Femur (tissue), 1 donor: Measurements from ENCODE around the gene OCA2.
"Not testable (repeated sequence)": the region's sequence is repeated elsewhere in the genome, so short reads cannot be mapped to it uniquely, and the experiment has no call there.

Source experiments
- DNase-seq: peaks from one replicate; pipeline ENCODE4 v3.0.0-alpha.2; 2017

The OCA2 gene

GRCh38 chr15:28022181-28022580, 76.9 kb downstream of the OCA2 start:
- no peak for DNase-seq

DNA sequence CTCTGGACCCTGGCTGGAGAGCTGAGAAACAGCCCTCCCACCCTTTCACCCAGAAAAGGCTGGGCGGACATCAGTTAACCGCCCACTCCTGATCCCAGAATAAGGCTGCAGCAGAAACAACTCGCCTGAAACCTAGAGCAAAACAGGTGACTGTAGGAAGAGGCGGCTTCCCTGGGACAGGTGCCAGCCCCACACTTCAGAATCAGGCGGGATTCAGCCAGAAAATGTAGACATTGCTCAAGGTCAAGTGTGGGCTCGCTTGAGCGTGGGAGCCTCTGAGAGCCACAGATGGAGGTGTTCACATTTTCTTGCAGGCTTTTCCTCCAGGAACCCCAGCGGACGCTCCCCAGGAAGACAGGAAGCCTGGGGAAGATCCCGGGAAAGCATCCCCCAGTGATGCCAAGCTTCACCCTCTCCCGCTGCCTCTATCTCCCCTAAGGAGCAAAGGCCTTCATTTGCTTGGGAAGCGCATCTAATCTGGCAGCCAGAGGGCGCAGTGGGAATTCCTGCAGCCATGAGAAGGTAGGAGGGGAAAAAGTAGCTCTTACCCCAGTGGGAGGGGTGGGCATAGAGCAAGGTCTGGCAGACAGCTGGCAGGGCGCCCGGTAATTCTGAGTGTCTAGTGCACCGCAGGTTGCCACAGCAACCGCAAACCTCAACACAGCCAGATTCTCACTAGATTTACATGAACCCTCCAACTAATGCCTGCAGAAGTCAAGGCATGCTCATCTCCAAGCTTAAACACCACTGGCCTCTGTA, 77.7 kb downstream of the OCA2 start:
- peak; percentile 86 for DNase-seq

DNA sequence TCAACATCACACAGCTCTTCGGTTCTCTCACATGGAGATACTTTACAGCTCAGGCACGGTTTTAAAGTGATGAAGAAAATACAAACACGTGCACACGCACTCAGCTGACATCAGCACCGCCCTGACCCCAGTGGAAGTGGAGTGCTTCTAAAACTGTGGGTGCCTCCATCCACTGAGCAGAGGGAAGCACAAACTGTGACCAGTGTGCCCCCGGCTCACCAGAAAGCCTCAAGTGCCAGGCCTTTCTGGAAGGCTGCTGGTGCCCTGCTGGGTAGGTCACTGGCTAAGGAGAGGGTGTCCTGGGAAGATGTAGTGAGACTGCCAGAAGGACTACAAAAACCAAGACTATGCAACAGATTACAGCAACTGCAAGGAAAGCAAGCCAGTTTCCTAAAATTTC, 78.5 kb downstream of the OCA2 start:
- DNase-seq, result no peak

GRCh38 chr15:28019594-28020309, 79.4 kb downstream of the OCA2 start:
- DNase-seq, result no peak

DNA sequence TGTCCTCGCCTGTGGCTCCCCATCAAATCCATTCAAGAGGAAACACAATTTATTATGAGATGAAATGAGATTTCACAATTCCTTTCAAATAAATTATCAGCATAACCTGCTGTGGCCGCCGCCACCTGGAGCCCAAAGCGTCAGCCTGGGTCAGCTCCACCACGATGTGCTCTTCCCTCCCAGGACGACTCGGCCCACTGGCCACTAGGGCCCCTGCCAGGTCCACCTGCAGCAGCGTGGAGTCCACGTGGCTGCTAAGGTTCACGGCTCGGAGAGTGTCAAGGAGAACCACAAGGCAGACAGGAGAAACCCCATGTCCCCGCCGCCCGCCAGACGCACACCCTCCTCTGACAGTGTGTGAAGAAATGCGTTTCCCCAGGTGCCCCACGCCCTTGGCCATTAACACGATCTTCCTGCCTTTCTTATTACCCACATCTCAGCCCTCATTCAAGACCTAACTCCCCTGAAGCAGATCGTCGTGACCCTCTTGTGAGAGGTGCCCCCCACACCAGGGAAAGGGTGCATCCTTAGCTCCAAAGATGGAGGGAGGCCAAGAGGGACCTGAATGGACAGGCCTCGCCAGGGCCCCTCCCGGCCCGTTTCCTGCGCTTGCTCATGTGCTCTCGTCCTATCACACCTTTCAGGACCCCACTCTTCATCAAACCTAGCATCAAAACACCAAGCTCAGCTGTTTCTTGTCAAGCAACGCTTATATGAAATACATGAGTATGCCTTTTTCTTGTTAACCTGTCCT, 80.6 kb downstream of the OCA2 start:
- DNase-seq, result no peak

DNA sequence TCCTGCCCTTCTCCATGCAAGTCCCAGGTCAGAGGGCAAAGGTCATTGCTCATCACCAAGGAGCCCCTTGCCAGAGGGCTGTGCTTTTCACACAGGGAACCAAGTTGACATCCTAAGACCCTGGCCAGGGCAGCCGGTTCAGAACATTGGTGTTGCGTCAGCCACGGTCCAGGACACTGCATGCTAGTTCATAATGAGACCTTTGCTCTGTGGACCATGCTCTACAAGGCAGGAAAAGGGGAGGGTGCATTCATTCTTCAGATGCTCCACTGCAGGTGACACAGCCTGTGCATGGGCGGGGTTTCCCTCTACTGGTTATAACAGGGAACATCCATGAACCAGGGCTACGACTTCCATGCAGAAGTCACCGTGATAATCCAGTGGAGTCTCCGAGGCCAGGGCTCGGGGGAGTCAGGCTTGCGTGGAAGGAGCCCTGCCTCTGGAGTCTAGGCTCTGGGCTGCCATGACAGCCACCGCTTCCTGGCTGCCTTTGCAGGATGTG, 81.6 kb downstream of the OCA2 start:
- no peak for DNase-seq

GRCh38 chr15:28015855-28016254, 83.3 kb downstream of the OCA2 start:
- DNase-seq, result no peak

- DNase-seq, result no peak
Observed at GRCh38 chr15:28014623-28015200, 84.4 kb downstream of the OCA2 start.

GRCh38 chr15:28013976-28014375, 85.1 kb downstream of the OCA2 start:
- DNase-seq, result no peak

- no peak for DNase-seq
Observed at GRCh38 chr15:28013480-28013879, 85.6 kb downstream of the OCA2 start.

DNA sequence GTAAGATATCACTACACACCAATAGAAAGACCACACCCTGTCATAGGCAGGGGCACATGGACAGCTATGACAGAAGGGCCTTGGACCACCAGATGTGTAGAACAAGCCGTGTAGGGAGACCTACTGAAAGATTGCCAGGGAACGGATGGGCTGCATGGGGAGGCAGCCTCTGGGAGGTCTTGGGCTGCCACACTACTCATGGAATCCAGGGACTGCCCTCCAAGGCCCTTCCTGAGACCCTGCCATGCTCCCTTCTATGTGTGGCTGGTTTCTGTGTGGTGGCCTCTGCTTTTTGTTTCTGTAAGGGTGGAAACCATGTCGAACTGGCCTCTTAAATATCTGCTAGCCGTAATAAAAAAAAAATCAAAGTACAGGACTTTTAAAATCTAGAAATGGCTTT, 86.9 kb downstream of the OCA2 start:
- DNase-seq, result no peak

GRCh38 chr15:28008175-28008574, 90.9 kb downstream of the OCA2 start:
- not testable (repeated sequence) for DNase-seq

- DNase-seq, result no peak
Observed at GRCh38 chr15:28006116-28006905, 92.8 kb downstream of the OCA2 start.

DNA sequence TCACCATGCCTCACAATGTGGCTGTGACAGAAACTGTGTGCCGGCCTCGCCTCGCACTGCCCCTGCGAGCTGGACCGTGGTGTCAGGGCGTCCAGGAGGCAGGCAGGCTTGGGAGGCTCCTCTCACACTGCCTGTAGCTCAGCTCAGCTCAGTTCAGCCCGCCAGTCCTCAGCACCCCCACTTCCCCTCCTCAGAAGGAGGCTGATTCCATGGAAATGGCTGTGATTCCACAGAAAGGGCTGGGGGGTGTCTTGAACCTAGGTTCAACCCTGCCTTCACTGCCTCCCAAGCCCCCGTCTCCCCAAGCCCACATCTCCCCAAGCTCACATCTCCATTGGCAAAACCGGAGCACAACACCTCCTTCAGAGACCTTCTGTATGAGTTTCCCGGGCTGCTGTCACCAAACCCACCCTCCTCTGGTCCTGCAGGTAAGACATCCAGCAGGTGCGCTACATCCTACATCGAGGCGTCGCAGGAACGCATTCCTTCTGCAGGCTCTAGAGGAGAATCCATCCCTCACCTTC, 94.0 kb downstream of the OCA2 start:
- no peak for DNase-seq

DNA sequence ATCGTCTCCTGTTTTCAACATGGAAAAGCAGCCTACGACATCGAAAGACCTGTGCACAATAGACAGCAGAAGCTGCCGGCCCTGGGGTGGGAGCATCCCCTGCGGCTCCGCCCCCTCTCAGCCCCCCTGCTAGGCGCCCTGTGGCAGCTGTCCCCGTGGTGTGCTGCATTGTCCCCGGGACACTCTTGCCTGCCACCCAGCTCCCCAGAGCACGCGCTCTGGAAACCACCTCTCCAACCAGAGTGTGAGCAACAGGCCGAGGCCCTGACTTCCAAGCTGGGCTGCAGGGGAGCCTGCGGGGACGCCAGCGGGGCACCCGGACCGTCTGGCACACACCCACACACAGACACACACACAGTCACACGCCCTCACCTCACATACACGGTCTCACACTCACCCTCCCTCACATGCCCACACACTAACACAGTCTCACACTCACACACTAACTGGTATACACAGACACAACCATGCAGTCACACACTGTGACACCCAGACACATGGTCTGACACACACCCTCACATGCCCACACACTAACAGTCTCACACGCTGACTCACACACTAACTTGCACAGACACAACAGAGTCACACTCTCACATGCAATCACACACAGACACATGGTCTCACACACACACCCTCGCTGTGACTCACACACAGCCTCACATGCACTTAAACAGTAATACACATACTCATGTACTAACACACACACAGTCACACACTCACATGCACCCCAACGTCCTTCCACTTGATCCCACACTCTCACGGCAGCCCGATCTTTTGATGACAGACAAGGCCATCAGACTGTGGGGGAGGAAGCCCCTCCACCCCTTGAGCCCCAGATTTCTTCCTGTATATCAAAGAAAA, 94.7 kb downstream of the OCA2 start:
- DNase-seq, result no peak

- no peak for DNase-seq
Observed at GRCh38 chr15:28003302-28004037, 95.6 kb downstream of the OCA2 start.

DNA sequence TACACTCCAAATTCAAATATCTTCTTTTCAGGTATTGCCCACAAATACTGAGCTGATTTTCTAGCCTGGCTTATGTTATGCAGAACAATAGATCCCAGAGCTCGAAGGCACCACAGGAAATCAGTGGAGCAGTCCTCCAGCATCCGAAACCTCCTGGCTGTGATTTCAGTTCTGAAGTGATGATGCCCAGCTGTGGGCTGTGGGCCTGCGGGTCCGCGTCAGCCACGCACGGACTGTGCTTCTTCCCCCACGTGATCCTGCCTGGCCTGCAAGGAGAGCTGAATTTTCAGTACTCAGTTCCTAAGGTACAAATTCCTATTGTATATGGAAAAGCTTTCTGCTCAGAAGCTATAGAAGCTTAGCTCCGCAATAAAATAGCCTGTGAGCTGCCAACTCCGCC, 96.2 kb downstream of the OCA2 start:
- no peak for DNase-seq

GRCh38 chr15:28002136-28002861, 96.8 kb downstream of the OCA2 start:
- DNase-seq, result no peak

DNA sequence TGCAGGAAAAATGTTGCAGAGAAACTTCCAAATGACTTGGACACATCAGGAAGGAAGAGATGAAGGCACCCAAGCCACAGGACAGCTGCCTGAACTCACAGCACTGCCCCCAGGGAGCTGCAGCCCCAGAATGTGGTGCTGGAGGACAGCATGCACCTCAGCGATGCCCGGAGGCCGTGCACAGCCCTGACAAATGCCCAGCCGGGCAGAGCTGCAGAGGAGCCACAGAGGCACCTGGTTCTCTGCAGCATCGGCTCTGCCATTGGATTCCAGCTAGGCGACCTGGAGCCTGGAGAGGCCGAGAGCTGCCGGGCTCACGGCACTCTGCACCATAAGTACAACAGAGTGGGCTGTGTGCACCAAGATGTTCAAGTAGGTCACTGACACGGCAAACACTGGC, 97.5 kb downstream of the OCA2 start:
- no peak for DNase-seq
